Measurements from ENCODE around the gene SULT1B1. TPM values are rescaled to one million over a fixed set of nuclear protein-coding genes. Genes with fewer than 3 reads are reported as not detected.
A peak's percentile ranks its signal among the peaks of the same experiment; 100 is the strongest.

SULT1B1 gene
- total and polyA plus RNA-seq, 2 donors (not counting 3 experiments of a cell fraction or from before 2014, with no cell fraction given), result 45.0 to 59.5 TPM

DNA sequence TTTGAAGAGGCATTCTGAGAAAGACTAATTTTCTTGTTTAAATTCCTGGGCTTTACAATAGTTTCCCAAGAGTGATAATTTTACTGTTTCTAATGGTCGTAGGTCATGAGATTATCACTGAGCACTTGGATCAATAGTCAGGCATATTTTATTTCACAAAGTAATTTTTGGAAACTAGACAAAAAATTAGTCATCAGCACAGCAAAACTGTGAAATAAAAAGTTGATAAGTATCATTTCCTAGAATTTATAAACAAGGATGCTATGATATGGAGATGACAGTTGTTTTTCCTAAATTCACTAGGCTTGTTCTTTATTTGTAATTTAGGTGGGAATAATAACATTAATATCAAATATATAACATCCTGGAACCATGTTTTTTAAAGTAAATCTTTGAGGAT is 33.0 kb downstream of the SULT1B1 start:
- no TSS peak for BruUV-seq (replicated peaks)
- peak; percentile 8 for FAIRE-seq
- H2AFZ ChIP-seq (ENCODE audit: low read depth, low read length), result no peak overlapping the region
- peak; percentile 56 for DNase-seq (ENCODE audit: low read depth, low spot score)
- CTCF ChIA-PET, result interaction anchor here (0.7 to 2.3 kb wide), 5 partner anchors 9 to 96 kb away, joined by 3 to 9 read pairs (median 6); partner anchors contain the start of gene SULT1B1
- no peak for TF ChIP-seq EZH2 (IDR thresholded peaks at IDR 0.05; ENCODE audit: borderline replicate concordance, low read depth, low read length, severe bottlenecking)
- TF ChIP-seq GATA2 (IDR thresholded peaks at IDR 0.05; ENCODE audit: insufficient read depth, insufficient read length, low read depth, low read length), result peak; percentile 55
- peak; percentile 53 for TF ChIP-seq FOS (IDR thresholded peaks at IDR 0.05; ENCODE audit: borderline replicate concordance, insufficient read depth, low read length)
- POLR2A ChIA-PET, result interaction anchor here (1.0 kb wide), 1 partner anchor 38 kb away, joined by 3 read pairs; no protein-coding TSS in a partner anchor
- H3K27ac ChIP-seq (ENCODE audit: insufficient read depth, low read depth, low read length), result peak overlapping the region; percentile 94
- dilution Hi-C loops (cut with MboI; ENCODE audit: extremely low pct_ligation_motif_present, low sequenced_read_pairs) (no loop called here), intact Hi-C loops (cut with micrococcal nuclease) (no loop called here)
- H3K9me1 ChIP-seq (replicated peaks; ENCODE audit: control insufficient read depth, extremely low read depth, insufficient read depth, low read length), result no peaks in the 10 kb centered on the region
- peak overlapping the region; percentile 87 for H3K9ac ChIP-seq (replicated peaks; ENCODE audit: extremely low read depth, insufficient read depth, low read length)
- peaks cover 60% of the 10 kb centered on the region for H3K4me1 ChIP-seq (ENCODE audit: control insufficient read depth, extremely low read depth, insufficient read depth, low read length)
- H3K4me3 ChIP-seq (replicated peaks in 1 of 3; ENCODE audit: insufficient read depth in 1 of 3, low read depth in 1 of 3, low read length in 3 of 3), result no peak overlapping the region
- peaks cover 0 to 6% of the 10 kb centered on the region in 2 experiments for H3K36me3 ChIP-seq (ENCODE audit: control insufficient read depth in 2 of 2, extremely low read depth in 1 of 2, insufficient read depth in 2 of 2, low read length in 2 of 2)
- no peaks in the 10 kb centered on the region for H3K79me2 ChIP-seq (ENCODE audit: control insufficient read depth, insufficient read depth, low read length)
- peak overlapping the region; percentile 91 for H3K4me2 ChIP-seq (ENCODE audit: insufficient read depth, low read length)
- no peaks in the 10 kb centered on the region for H4K20me1 ChIP-seq (replicated peaks; ENCODE audit: control insufficient read depth, extremely low read depth, insufficient read depth, low read length)
- H3K9me3 ChIP-seq (replicated peaks; ENCODE audit: control insufficient read depth, insufficient read depth, low read length), result no peaks in the 10 kb centered on the region
- H3K27me3 ChIP-seq (ENCODE audit: control insufficient read depth in 2 of 2, insufficient read depth in 2 of 2, low read length in 2 of 2), result no peaks in the 10 kb centered on the region

DNA sequence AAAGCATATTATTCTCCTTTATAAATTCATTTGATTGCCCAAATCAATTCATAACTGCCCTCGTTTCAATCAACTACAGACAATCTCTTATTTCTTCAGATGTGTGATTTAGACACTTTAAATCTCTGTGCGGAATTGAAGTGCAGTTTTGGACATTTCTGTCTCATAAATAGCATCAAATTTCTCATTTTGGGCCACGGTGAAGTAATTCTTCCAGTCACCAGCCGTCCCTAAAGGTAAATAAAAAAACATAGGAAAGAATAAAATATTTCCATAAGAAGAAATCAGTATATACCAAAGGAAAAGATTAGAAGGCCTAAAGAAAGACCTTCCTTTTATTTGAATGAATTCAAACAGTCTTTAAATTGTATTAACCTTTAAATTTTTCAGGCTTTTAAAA is 33.4 kb downstream of the SULT1B1 start:
- H3K36me3 ChIP-seq (ENCODE audit: control insufficient read depth in 2 of 2, extremely low read depth in 1 of 2, insufficient read depth in 2 of 2, low read length in 2 of 2), result peaks cover 0 to 6% of the 10 kb centered on the region in 2 experiments
- H3K4me2 ChIP-seq (ENCODE audit: insufficient read depth, low read length), result peak overlapping the region; percentile 91
- peak overlapping the region; percentile 87 for H3K9ac ChIP-seq (replicated peaks; ENCODE audit: extremely low read depth, insufficient read depth, low read length)
- BruUV-seq (replicated peaks), result TSS peak; percentile 60
- ChIA-PET POLR2A (no interaction called here), CTCF (interaction anchor here (1.0 to 2.3 kb wide), 4 partner anchors 19 to 37 kb away, joined by 3 to 9 read pairs (median 4); partner anchors contain the start of gene SULT1B1)
- H2AFZ ChIP-seq (ENCODE audit: low read depth, low read length), result no peak overlapping the region
- no peaks in the 10 kb centered on the region for H4K20me1 ChIP-seq (replicated peaks; ENCODE audit: control insufficient read depth, extremely low read depth, insufficient read depth, low read length)
- dilution Hi-C loops (cut with MboI; ENCODE audit: extremely low pct_ligation_motif_present, low sequenced_read_pairs) (no loop called here), intact Hi-C loops (cut with micrococcal nuclease) (loop anchor here (1.0 kb wide), 6 partner anchors 9 to 46 kb away; no protein-coding TSS in a partner anchor)
- no peak for TF ChIP-seq POLR2A (IDR thresholded peaks at IDR 0.05; ENCODE audit: low read depth, low read length)
- TF ChIP-seq GATA2 (IDR thresholded peaks at IDR 0.05; ENCODE audit: insufficient read depth, insufficient read length, low read depth, low read length), result no peak
- no peak for TF ChIP-seq FOS (IDR thresholded peaks at IDR 0.05; ENCODE audit: borderline replicate concordance, insufficient read depth, low read length)
- no peak for TF ChIP-seq POLR2AphosphoS5 (IDR thresholded peaks at IDR 0.05; ENCODE audit: insufficient read depth, low read depth, low read length)
- TF ChIP-seq JUN (IDR thresholded peaks at IDR 0.05; ENCODE audit: borderline replicate concordance, insufficient read depth, insufficient read length, low read depth), result no peak
- TF ChIP-seq MYC (IDR thresholded peaks at IDR 0.05; ENCODE audit: low read depth, low read length), result no peak
- TF ChIP-seq, protein P1, sequence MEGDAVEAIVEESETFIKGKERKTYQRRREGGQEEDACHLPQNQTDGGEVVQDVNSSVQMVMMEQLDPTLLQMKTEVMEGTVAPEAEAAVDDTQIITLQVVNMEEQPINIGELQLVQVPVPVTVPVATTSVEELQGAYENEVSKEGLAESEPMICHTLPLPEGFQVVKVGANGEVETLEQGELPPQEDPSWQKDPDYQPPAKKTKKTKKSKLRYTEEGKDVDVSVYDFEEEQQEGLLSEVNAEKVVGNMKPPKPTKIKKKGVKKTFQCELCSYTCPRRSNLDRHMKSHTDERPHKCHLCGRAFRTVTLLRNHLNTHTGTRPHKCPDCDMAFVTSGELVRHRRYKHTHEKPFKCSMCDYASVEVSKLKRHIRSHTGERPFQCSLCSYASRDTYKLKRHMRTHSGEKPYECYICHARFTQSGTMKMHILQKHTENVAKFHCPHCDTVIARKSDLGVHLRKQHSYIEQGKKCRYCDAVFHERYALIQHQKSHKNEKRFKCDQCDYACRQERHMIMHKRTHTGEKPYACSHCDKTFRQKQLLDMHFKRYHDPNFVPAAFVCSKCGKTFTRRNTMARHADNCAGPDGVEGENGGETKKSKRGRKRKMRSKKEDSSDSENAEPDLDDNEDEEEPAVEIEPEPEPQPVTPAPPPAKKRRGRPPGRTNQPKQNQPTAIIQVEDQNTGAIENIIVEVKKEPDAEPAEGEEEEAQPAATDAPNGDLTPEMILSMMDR (IDR thresholded peaks at IDR 0.05; ENCODE audit: extremely low read depth in 1 of 2, insufficient read depth in 1 of 2, low read depth in 1 of 2, low read length in 2 of 2), result no peak
- TF ChIP-seq, protein P2, sequence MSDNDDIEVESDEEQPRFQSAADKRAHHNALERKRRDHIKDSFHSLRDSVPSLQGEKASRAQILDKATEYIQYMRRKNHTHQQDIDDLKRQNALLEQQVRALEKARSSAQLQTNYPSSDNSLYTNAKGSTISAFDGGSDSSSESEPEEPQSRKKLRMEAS (IDR thresholded peaks at IDR 0.05; ENCODE audit: insufficient read depth, insufficient read length), result no peak
- TF ChIP-seq EZH2 (IDR thresholded peaks at IDR 0.05; ENCODE audit: borderline replicate concordance, low read depth, low read length, severe bottlenecking), result no peak
- no peaks in the 10 kb centered on the region for H3K27me3 ChIP-seq (ENCODE audit: control insufficient read depth in 2 of 2, insufficient read depth in 2 of 2, low read length in 2 of 2)
- H3K79me2 ChIP-seq (ENCODE audit: control insufficient read depth, insufficient read depth, low read length), result no peaks in the 10 kb centered on the region
- FAIRE-seq, result no peak
- H3K27ac ChIP-seq (ENCODE audit: insufficient read depth, low read depth, low read length), result peak overlapping the region; percentile 94
- peaks cover 63% of the 10 kb centered on the region for H3K4me1 ChIP-seq (ENCODE audit: control insufficient read depth, extremely low read depth, insufficient read depth, low read length)
- no peak overlapping the region for H3K4me3 ChIP-seq (replicated peaks in 1 of 3; ENCODE audit: insufficient read depth in 1 of 3, low read depth in 1 of 3, low read length in 3 of 3)
- DNase-seq (ENCODE audit: low read depth, low spot score), result no peak
- no peaks in the 10 kb centered on the region for H3K9me3 ChIP-seq (replicated peaks; ENCODE audit: control insufficient read depth, insufficient read depth, low read length)
- no peaks in the 10 kb centered on the region for H3K9me1 ChIP-seq (replicated peaks; ENCODE audit: control insufficient read depth, extremely low read depth, insufficient read depth, low read length)

Measured in endothelial cell of umbilical vein (primary cell).